ENCODE results near the gene TPPP.
A peak's percentile ranks its signal among the peaks of the same experiment; 100 is the strongest.
"Not testable (repeated sequence)": the region's sequence is repeated elsewhere in the genome, so short reads cannot be mapped to it uniquely, and the experiment has no call there.

The TPPP gene

DNA sequence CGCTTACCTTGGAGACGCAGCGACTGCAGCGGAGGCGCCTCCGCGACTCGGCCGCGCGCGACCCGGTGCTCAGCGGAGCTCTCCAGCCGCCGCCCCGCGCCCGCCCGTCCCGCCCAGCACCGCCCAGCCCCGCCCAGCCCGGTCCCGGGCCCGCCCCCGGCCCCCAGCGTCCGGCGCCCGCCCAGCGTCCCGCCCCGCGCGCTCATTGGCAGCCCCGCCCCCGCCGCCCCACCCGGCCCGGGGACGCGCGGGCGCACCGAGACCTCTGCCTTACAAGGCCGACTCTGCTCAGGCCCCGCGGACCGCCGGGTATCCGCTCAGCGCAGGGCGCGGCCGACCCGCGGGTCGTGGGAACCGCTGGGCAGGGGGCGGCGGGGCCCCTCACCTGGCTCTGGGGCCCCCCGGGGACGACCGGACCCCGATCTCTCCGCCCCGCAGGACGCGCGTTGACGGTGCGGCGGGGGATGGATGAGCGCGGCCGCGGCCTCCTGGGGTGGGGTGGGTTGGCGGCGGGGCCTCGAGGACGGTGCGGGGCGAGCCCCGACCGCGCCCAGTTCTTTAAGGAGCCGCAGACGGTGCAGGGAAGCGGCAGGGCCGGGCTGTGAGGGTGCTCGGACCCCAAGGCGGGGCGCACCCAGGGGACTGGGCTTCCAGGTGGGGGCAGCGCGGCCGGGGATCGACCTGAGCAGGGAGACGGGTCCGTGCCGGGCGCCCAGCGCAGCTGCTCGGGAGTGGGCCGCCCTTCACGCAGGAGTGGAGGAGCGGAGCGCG lies at the start of gene TPPP:
TSS of gene TPPP (minus strand) at position 82 of the 771 bp plus-strand sequence. CDS start 15,292 bp downstream, outside the sequence.
- not testable (repeated sequence) for H3K36me3 ChIP-seq (ENCODE audit: control insufficient read depth, insufficient read depth, low read length); H3K4me1 ChIP-seq (ENCODE audit: control insufficient read depth, insufficient read depth, low read length); DNase-seq (ENCODE audit: low read depth, low spot score); H3K9me3 ChIP-seq (ENCODE audit: control insufficient read depth, insufficient read depth, low read length); H3K27me3 ChIP-seq (ENCODE audit: control insufficient read depth, insufficient read depth, low read length); H3K27ac ChIP-seq (ENCODE audit: low read length)
- peak within 1 kb of the TSS; percentile 63; the same call in 1 of the 2 replicates for H3K4me3 ChIP-seq (ENCODE audit: low read length)
- WGBS (ENCODE audit: insufficient coverage, insufficient read length), result no CpG with 5 or more reads among the region's 109 CpGs

DNA sequence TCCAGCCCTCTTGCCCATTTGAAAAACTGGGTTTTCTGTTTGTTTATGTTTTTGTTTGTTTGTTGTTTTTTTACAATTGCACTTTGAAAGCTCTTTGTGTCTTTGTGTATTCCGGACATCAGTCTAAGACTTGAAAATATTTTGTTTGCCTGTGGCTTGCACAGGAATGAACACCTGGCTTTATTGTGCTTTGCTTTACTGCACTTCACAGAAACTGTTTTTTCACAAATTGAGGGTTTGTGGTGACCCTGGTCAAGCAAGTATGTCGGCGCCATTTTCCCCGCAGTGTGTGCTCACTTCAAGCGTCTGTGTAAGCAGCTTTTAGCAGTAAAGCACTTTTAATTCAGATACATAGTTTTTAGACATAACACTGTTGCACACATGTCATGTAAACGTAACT lies 49.1 kb upstream of the TPPP start:
- not testable (repeated sequence) for H3K4me3 ChIP-seq (ENCODE audit: low read length); DNase-seq (ENCODE audit: low read depth, low spot score); H3K27me3 ChIP-seq (ENCODE audit: control insufficient read depth, insufficient read depth, low read length); H3K9me3 ChIP-seq (ENCODE audit: control insufficient read depth, insufficient read depth, low read length); H3K4me1 ChIP-seq (ENCODE audit: control insufficient read depth, insufficient read depth, low read length); H3K27ac ChIP-seq (ENCODE audit: low read length); H3K36me3 ChIP-seq (ENCODE audit: control insufficient read depth, insufficient read depth, low read length)
- whole genome bisulfite sequencing (ENCODE audit: insufficient coverage, insufficient read length), result no CpG with 5 or more reads among the region's 6 CpGs

DNA sequence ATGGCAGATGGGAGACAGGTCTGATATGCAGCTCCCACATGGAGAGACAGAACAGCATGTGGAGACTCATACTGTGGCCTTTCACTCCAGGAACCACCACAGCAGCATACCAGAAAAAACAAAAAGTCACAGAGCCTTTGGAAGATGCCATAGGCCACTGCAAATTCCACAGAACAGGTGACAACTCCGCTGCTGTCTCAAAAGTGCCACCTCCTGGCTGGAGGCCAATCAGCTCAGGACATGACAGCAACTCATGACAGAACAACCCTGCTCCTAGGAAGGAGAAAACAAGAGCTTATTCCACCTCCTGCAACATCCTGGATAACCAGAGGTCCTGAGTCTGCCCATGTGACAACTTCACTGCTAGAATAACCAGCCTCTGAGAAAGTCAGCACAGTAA lies 41.0 kb upstream of the TPPP start:
- H3K4me1 ChIP-seq (ENCODE audit: control insufficient read depth, insufficient read depth, low read length); H3K27me3 ChIP-seq (ENCODE audit: control insufficient read depth, insufficient read depth, low read length); H3K9me3 ChIP-seq (ENCODE audit: control insufficient read depth, insufficient read depth, low read length); H3K36me3 ChIP-seq (ENCODE audit: control insufficient read depth, insufficient read depth, low read length); H3K4me3 ChIP-seq (ENCODE audit: low read length); H3K27ac ChIP-seq (ENCODE audit: low read length); DNase-seq (ENCODE audit: low read depth, low spot score): not testable (repeated sequence)
- no CpG with 5 or more reads among the region's 1 CpG for WGBS (ENCODE audit: insufficient coverage, insufficient read length)

DNA sequence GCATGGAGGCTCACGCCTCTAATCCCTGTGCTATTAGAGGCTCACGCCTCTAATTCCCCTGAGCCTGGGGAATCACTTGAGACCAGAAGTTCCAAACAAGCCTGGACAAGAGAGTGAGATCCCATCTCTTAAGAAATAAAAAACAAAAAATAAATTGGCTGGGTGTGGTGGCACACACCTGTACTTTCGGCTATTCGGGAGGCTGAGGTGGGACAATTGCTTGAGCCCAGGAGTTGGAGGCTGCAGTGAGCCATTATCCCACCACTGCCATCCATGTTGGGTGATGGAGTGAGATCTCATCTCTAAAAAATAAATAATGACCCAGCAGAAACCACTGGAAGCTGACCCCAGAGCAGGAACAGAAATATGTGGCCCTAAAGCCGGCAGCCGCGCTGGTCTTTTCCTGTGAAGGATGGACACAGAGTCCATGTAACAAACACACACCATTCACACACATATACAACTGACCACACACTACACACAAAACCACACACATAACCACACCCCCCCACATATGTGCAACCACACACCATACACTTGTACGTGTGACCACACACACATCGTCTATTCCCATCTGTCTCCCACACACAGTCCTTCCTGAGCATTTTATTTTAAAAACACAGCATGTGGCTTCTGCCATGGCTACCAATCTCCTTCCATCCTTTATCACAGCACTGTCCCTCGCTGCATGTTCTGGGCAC lies 39.8 kb upstream of the TPPP start:
- not testable (repeated sequence) for H3K4me1 ChIP-seq (ENCODE audit: control insufficient read depth, insufficient read depth, low read length); H3K27me3 ChIP-seq (ENCODE audit: control insufficient read depth, insufficient read depth, low read length); H3K4me3 ChIP-seq (ENCODE audit: low read length); H3K9me3 ChIP-seq (ENCODE audit: control insufficient read depth, insufficient read depth, low read length); H3K36me3 ChIP-seq (ENCODE audit: control insufficient read depth, insufficient read depth, low read length); H3K27ac ChIP-seq (ENCODE audit: low read length); DNase-seq (ENCODE audit: low read depth, low spot score)
- no CpG with 5 or more reads among the region's 10 CpGs for WGBS (ENCODE audit: insufficient coverage, insufficient read length)

DNA sequence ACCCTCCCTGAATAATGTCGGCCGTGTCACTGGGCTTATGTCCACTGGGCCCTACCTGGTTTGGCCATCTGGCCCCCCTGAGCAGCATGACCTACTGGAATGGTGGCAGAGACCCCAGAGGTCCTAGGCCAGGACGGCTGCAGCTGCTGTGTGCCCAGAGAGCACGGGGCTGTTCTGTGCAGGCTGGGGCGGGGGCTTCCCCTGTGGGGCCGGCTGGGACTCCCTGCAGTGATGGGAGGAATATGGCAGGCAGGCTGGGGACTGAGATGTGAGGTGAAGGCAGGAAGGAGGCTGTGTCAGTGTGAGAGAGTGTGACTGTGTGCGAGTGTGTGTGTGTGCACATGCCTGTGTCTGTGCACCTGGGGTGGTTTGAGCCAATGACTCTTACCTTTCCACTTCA lies 36.1 kb upstream of the TPPP start:
- H3K27ac ChIP-seq (ENCODE audit: low read length); H3K9me3 ChIP-seq (ENCODE audit: control insufficient read depth, insufficient read depth, low read length); H3K27me3 ChIP-seq (ENCODE audit: control insufficient read depth, insufficient read depth, low read length); DNase-seq (ENCODE audit: low read depth, low spot score); H3K36me3 ChIP-seq (ENCODE audit: control insufficient read depth, insufficient read depth, low read length); H3K4me1 ChIP-seq (ENCODE audit: control insufficient read depth, insufficient read depth, low read length); H3K4me3 ChIP-seq (ENCODE audit: low read length): not testable (repeated sequence)
- WGBS (ENCODE audit: insufficient coverage, insufficient read length), result no CpG with 5 or more reads among the region's 7 CpGs

DNA sequence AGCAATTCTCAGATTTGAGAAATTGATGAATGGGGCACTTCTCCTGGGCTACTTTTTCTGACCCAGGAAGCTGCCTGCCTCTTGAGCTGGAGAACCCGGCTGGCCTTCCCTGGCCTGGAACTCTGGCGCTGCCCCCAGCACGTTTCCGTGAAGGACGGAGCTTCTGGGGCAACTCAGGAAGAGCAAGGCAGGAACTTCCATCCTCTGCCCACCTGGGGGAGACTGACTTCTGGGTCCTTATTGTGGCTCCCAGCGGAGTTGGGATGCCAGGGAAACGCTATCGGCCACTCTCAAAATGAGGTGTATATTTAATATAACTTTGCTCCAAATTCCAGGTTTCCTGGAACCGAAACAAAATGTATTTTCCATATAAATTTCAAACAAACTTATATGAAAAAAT lies 33.9 kb upstream of the TPPP start:
- H3K4me1 ChIP-seq (ENCODE audit: control insufficient read depth, insufficient read depth, low read length); H3K9me3 ChIP-seq (ENCODE audit: control insufficient read depth, insufficient read depth, low read length); H3K4me3 ChIP-seq (ENCODE audit: low read length); H3K27ac ChIP-seq (ENCODE audit: low read length); H3K27me3 ChIP-seq (ENCODE audit: control insufficient read depth, insufficient read depth, low read length); H3K36me3 ChIP-seq (ENCODE audit: control insufficient read depth, insufficient read depth, low read length): not testable (repeated sequence)
- WGBS (ENCODE audit: insufficient coverage, insufficient read length), result no CpG with 5 or more reads among the region's 9 CpGs
- peak; percentile 29 for DNase-seq (ENCODE audit: low read depth, low spot score)

DNA sequence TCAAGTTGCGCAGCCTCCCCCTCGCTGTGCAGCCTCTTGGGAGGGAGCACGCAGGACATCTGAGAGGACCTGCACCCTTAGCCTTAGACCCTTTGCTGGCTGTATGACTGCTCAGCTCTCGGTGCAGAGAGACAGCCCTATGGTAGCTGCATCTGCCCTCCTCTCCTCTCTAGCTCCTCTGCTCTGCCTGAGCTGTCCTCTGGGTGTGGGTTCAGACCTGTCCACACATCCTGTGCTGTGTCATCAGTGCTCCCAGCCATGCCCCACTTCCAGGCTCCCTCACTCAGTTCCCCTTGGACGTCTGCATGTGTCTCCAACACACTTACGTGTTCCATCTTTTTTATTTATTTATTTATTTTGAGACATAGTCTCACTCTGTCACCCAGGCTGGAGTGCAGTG lies 30.7 kb upstream of the TPPP start:
- not testable (repeated sequence) for DNase-seq (ENCODE audit: low read depth, low spot score); H3K27me3 ChIP-seq (ENCODE audit: control insufficient read depth, insufficient read depth, low read length); H3K4me1 ChIP-seq (ENCODE audit: control insufficient read depth, insufficient read depth, low read length); H3K4me3 ChIP-seq (ENCODE audit: low read length); H3K27ac ChIP-seq (ENCODE audit: low read length); H3K36me3 ChIP-seq (ENCODE audit: control insufficient read depth, insufficient read depth, low read length); H3K9me3 ChIP-seq (ENCODE audit: control insufficient read depth, insufficient read depth, low read length)
- no CpG with 5 or more reads among the region's 6 CpGs for WGBS (ENCODE audit: insufficient coverage, insufficient read length)

DNA sequence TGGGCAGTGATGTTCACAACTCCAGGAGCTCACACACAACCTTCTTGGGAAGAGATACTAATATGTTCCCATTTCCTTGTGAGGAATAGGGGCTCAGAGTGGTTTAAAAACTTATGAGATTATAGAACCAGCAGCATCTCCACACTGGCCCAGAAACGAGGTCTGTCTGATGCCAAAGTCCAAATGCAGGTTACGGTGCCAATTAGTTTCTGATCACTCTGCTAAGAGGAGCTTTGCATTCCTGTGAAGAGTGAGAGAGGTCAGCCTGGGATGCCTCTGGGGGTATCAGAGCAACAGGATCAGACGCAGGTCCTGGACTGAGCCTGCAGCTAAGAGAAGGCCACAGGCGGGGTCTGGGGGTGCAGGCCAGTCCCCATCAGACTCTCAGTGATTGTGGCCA lies 30.2 kb upstream of the TPPP start:
- not testable (repeated sequence) for DNase-seq (ENCODE audit: low read depth, low spot score); H3K27me3 ChIP-seq (ENCODE audit: control insufficient read depth, insufficient read depth, low read length); H3K4me3 ChIP-seq (ENCODE audit: low read length); H3K27ac ChIP-seq (ENCODE audit: low read length); H3K4me1 ChIP-seq (ENCODE audit: control insufficient read depth, insufficient read depth, low read length); H3K36me3 ChIP-seq (ENCODE audit: control insufficient read depth, insufficient read depth, low read length); H3K9me3 ChIP-seq (ENCODE audit: control insufficient read depth, insufficient read depth, low read length)
- no CpG with 5 or more reads among the region's 4 CpGs for WGBS (ENCODE audit: insufficient coverage, insufficient read length)

DNA sequence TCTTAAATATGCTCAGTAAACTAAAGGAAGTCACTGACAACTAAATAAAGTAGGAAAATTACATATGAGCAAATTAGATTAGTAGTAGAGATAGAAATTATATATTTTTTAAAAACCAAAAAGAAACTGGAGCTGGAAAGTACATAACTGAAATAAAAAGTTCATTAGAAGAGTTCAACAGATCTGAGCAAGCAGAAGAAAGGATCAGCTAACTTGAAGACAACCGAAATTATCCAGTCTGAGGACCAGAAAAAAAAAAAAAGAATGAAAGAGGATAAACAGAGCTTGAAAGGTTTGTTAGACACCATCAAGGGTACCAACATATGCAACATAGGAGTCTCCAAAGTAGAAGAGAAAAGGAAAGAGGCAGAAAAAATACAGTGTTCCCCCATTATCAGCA lies 26.2 kb upstream of the TPPP start:
- WGBS (ENCODE audit: insufficient coverage, insufficient read length), result no CpG with 5 or more reads among the region's 1 CpG
- not testable (repeated sequence) for DNase-seq (ENCODE audit: low read depth, low spot score); H3K27ac ChIP-seq (ENCODE audit: low read length); H3K27me3 ChIP-seq (ENCODE audit: control insufficient read depth, insufficient read depth, low read length); H3K36me3 ChIP-seq (ENCODE audit: control insufficient read depth, insufficient read depth, low read length); H3K4me3 ChIP-seq (ENCODE audit: low read length); H3K9me3 ChIP-seq (ENCODE audit: control insufficient read depth, insufficient read depth, low read length); H3K4me1 ChIP-seq (ENCODE audit: control insufficient read depth, insufficient read depth, low read length)

DNA sequence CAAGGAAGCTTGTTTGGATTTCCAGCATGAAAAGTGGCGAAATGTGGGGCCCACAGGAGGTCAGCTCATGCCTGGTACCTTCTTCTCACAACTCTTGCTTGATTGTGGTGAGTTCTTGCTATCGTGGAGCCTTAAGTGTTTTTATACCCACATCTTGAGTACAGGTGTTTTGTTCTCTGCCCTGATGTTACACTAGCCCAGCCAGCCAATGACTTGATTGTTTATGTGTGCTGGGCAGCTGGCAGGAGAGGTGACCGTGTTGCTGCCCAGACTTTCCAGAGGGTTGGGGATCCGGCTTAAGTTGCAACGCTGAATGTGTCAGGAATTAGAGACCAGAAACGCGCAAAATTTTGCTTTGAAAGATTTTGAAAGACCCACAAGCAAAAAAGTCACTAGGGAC lies 24.0 kb upstream of the TPPP start:
- H3K4me3 ChIP-seq (ENCODE audit: low read length), result no peak overlapping the region
- no peaks in the 10 kb centered on the region for H3K4me1 ChIP-seq (ENCODE audit: control insufficient read depth, insufficient read depth, low read length)
- H3K36me3 ChIP-seq (ENCODE audit: control insufficient read depth, insufficient read depth, low read length), result no peaks in the 10 kb centered on the region
- H3K27me3 ChIP-seq (ENCODE audit: control insufficient read depth, insufficient read depth, low read length), result 0 out of 2 replicates have a peak, but pooled peaks cover 2% of the 10 kb centered on the region
- no peak for DNase-seq (ENCODE audit: low read depth, low spot score)
- WGBS (ENCODE audit: insufficient coverage, insufficient read length), result no CpG with 5 or more reads among the region's 7 CpGs
- H3K9me3 ChIP-seq (ENCODE audit: control insufficient read depth, insufficient read depth, low read length), result no peaks in the 10 kb centered on the region
- no peak overlapping the region for H3K27ac ChIP-seq (ENCODE audit: low read length)

DNA sequence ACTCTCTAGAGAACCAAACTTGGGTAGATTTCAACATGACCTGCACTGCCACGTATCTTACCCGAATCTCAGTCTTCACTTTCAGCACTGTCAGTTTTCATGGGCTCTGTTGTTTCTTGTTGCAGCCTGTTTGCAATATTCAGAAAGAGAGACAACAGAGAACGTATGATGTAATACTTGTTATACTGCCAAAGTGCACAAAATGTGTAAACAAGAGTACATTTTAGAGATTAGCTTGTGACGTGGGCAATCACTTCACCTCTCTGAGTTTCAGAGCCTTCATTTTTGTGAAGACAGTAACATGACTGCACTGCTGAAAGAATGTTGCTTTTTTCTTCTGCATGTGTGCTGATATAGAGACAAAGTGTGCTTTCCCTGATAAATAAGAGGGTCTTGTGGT lies 23.6 kb upstream of the TPPP start:
- not testable (repeated sequence) for H3K4me3 ChIP-seq (ENCODE audit: low read length); H3K4me1 ChIP-seq (ENCODE audit: control insufficient read depth, insufficient read depth, low read length); H3K9me3 ChIP-seq (ENCODE audit: control insufficient read depth, insufficient read depth, low read length); DNase-seq (ENCODE audit: low read depth, low spot score); H3K36me3 ChIP-seq (ENCODE audit: control insufficient read depth, insufficient read depth, low read length); H3K27me3 ChIP-seq (ENCODE audit: control insufficient read depth, insufficient read depth, low read length); H3K27ac ChIP-seq (ENCODE audit: low read length)
- no CpG with 5 or more reads among the region's 4 CpGs for WGBS (ENCODE audit: insufficient coverage, insufficient read length)
